Measurements from ENCODE around the gene XPR1.

- no peak for TF ChIP-seq POLR2A (IDR thresholded peaks at IDR 0.05)
- TF ChIP-seq CTCF (IDR thresholded peaks at IDR 0.05): no peak
- TF ChIP-seq EP300 (IDR thresholded peaks at IDR 0.05): no peak
These were observed 161.6 kb downstream of the XPR1 start for GRCh38 chr1:180793451-180793850.
